Osteocyte (in vitro differentiated cells): Measurements from ENCODE around the gene RYK. TPM values are rescaled to one million over a fixed set of nuclear protein-coding genes. Genes with fewer than 3 reads are reported as not detected.

Experiments
- DNase-seq: peaks from one replicate; pipeline ENCODE4 v3.0.0; 2021; ENCODE audit warnings: mixed read lengths; ENCODE audit not compliant: unreplicated experiment; ENCODE audit errors: extremely low spot score
- H3K27ac Mint-ChIP-seq: one replicate; pipeline ENCODE4 v1.8.0; 2021; ENCODE audit warnings: mild to moderate bottlenecking, mixed read lengths; ENCODE audit not compliant: unreplicated experiment
- H3K27me3 Mint-ChIP-seq: one replicate; pipeline ENCODE4 v1.8.0; 2021; ENCODE audit warnings: mixed read lengths; ENCODE audit not compliant: unreplicated experiment
- H3K36me3 Mint-ChIP-seq: one replicate; pipeline ENCODE4 v1.8.0; 2021; ENCODE audit warnings: mixed read lengths; ENCODE audit not compliant: unreplicated experiment
- H3K4me1 Mint-ChIP-seq: one replicate; pipeline ENCODE4 v1.8.0; 2021; ENCODE audit warnings: mixed read lengths; ENCODE audit not compliant: unreplicated experiment
- H3K4me3 Mint-ChIP-seq: one replicate; pipeline ENCODE4 v1.8.0; 2021; ENCODE audit warnings: mild to moderate bottlenecking, moderate library complexity, mixed read lengths; ENCODE audit not compliant: unreplicated experiment
- H3K9me3 Mint-ChIP-seq: one replicate; pipeline ENCODE4 v1.8.0; 2021; ENCODE audit warnings: mixed read lengths; ENCODE audit not compliant: unreplicated experiment
- CTCF ChIP-seq: fragments of 200-600 bp; sonication (generic); IDR thresholded peaks from 2 replicates; pipeline ENCODE4 v1.5.0; 2021; ENCODE audit warnings: antibody characterized with exemption, mild to moderate bottlenecking, moderate library complexity
- total RNA-seq: library from RNA; stranded (reverse); gene quantifications from 2 replicates; pipeline ENCODE4 v1.2.1, GENCODE V29; 2021

Gene RYK
- total RNA-seq, 1 donor from 2014 or later = 70.7 TPM

- peaks cover 11% of the 10 kb centered on the region for H3K4me1 Mint-ChIP-seq
- no peak for DNase-seq
- TF ChIP-seq CTCF = no peak
- H3K9me3 Mint-ChIP-seq = no peaks in the 10 kb centered on the region
- H3K27me3 Mint-ChIP-seq = no peaks in the 10 kb centered on the region
- H3K4me3 Mint-ChIP-seq = no peak overlapping the region
- H3K36me3 Mint-ChIP-seq = peaks cover 35% of the 10 kb centered on the region
- no peak overlapping the region for H3K27ac Mint-ChIP-seq
Measured at GRCh38 chr3:134147411-134147810, 103.2 kb downstream of the RYK start.

GRCh38 chr3:134146666-134147065, 104.0 kb downstream of the RYK start:
- TF ChIP-seq CTCF = no peak
- no peaks in the 10 kb centered on the region for H3K27me3 Mint-ChIP-seq
- DNase-seq = no peak

GRCh38 chr3:134145183-134145582, 105.5 kb downstream of the RYK start:
- Mint-ChIP-seq H3K9me3 (peaks cover 6% of the 10 kb centered on the region), H3K27me3 (no peaks in the 10 kb centered on the region), H3K36me3 (peaks cover 36% of the 10 kb centered on the region), H3K27ac (peak overlapping the region; percentile 20), H3K4me1 (peaks cover 11% of the 10 kb centered on the region), H3K4me3 (no peak overlapping the region)
- TF ChIP-seq CTCF = no peak
- DNase-seq = no peak

More at GRCh38 chr3:134146666-134147065, 104.0 kb downstream of the RYK start:
- H3K36me3 Mint-ChIP-seq = peaks cover 30% of the 10 kb centered on the region
- H3K27ac Mint-ChIP-seq = no peak overlapping the region
- H3K4me1 Mint-ChIP-seq = peaks cover 11% of the 10 kb centered on the region
- no peaks in the 10 kb centered on the region for H3K9me3 Mint-ChIP-seq
- no peak overlapping the region for H3K4me3 Mint-ChIP-seq

GRCh38 chr3:134144694-134145093, 106.0 kb downstream of the RYK start:
- Mint-ChIP-seq H3K9me3 (peaks cover 6% of the 10 kb centered on the region), H3K27me3 (no peaks in the 10 kb centered on the region), H3K27ac (peak overlapping the region; percentile 20), H3K36me3 (peaks cover 39% of the 10 kb centered on the region), H3K4me1 (peaks cover 11% of the 10 kb centered on the region), H3K4me3 (no peak overlapping the region)
- no peak for TF ChIP-seq CTCF
- DNase-seq = no peak

GRCh38 chr3:134143828-134144401, 106.7 kb downstream of the RYK start:
- DNase-seq = no peak
- Mint-ChIP-seq H3K27me3 (no peaks in the 10 kb centered on the region), H3K9me3 (peaks cover 6% of the 10 kb centered on the region), H3K4me3 (no peak overlapping the region), H3K4me1 (peaks cover 11% of the 10 kb centered on the region), H3K36me3 (peaks cover 38% of the 10 kb centered on the region), H3K27ac (no peak overlapping the region)
- TF ChIP-seq CTCF = no peak
